Measurements from ENCODE around the gene CFI. TPM values are rescaled to one million over a fixed set of nuclear protein-coding genes. Genes with fewer than 3 reads are reported as not detected.

Gene CFI
- total and polyA plus RNA-seq, 2 of the 4 experiments (the other 2 are of a cell fraction), result 0.12 to 0.18 TPM

- H3K56ac ChIP-seq (ENCODE audit: extremely low read depth, insufficient read depth, low read length), result no peak overlapping the region
- no CpG with 5 or more reads among the region's 1 CpG for WGBS, 2 experiments (ENCODE audit: extremely low coverage in 2 of 2, insufficient read length in 1 of 2)
- no peak overlapping the region for H2BK20ac ChIP-seq (ENCODE audit: low read depth, low read length)
- no peak overlapping the region for H4K91ac ChIP-seq (ENCODE audit: insufficient read depth, low read depth, low read length)
- no peak overlapping the region for H3K9ac ChIP-seq (ENCODE audit: low read depth, low read length)
- no peak overlapping the region for H3K27ac ChIP-seq (ENCODE audit: insufficient read depth, low read length)
- intact Hi-C loops (cut with micrococcal nuclease) (no loop called here), dilution Hi-C loops (cut with HindIII; ENCODE audit: low sequenced_read_pairs, unreplicated experiment) (no loop called here), in situ Hi-C loops (cut with MboI; ENCODE audit: low sequenced_read_pairs) (no loop called here)
- H4K5ac ChIP-seq (ENCODE audit: low read depth, low read length), result no peak overlapping the region
- no peak for DNase-seq
- H3K9me1 ChIP-seq (ENCODE audit: insufficient read depth, low read length), result no peaks in the 10 kb centered on the region
- ATAC-seq (ENCODE audit: low read depth), result no peak
- no peak overlapping the region for H3K14ac ChIP-seq (replicated peaks; ENCODE audit: low read depth, low read length)
- H3K4me2 ChIP-seq (ENCODE audit: low read depth, low read length), result no peak overlapping the region
- no peak overlapping the region for H3K23ac ChIP-seq (ENCODE audit: low read depth, low read length)
- H3K36me3 ChIP-seq (ENCODE audit: control insufficient read depth, insufficient read depth, low read length), result no peaks in the 10 kb centered on the region
- ChIA-PET POLR2A (ENCODE audit: unreplicated experiment) (no interaction called here), CTCF (no interaction called here)
- H2AK9ac ChIP-seq (replicated peaks; ENCODE audit: low read depth, low read length, poor library complexity), result no peak overlapping the region
- no peak overlapping the region for H2BK120ac ChIP-seq (ENCODE audit: low read depth, low read length)
- no TSS peak for BruUV-seq (replicated peaks)
- no peak overlapping the region for H2AK5ac ChIP-seq (ENCODE audit: low read depth, low read length)
- no peak overlapping the region for H2BK5ac ChIP-seq (ENCODE audit: low read depth, low read length, poor library complexity, severe bottlenecking)
- H3K4me3 ChIP-seq (ENCODE audit: insufficient read depth, low read depth, low read length), result no peak overlapping the region
- H3K27me3 ChIP-seq (ENCODE audit: control insufficient read depth, insufficient read depth, low read length), result peaks cover 4% of the 10 kb centered on the region; the same call in 1 of the 2 replicates
- H3K4ac ChIP-seq (ENCODE audit: low read depth, low read length), result no peak overlapping the region
- no peaks in the 10 kb centered on the region for H3K9me3 ChIP-seq (ENCODE audit: control insufficient read depth, insufficient read depth, low read length)
- H2AFZ ChIP-seq (replicated peaks; ENCODE audit: low read length, poor library complexity), result no peak overlapping the region
- no peak overlapping the region for H3K18ac ChIP-seq (ENCODE audit: low read depth, low read length)
- H3K4me1 ChIP-seq (ENCODE audit: control insufficient read depth, insufficient read depth, low read length), result no peaks in the 10 kb centered on the region
- no peaks in the 10 kb centered on the region for H3K79me1 ChIP-seq (ENCODE audit: low read depth in 1 of 2, low read length in 2 of 2)
- TF ChIP-seq RAD21 (IDR thresholded peaks at IDR 0.05; ENCODE audit: low read length) (no peak), CEBPB (IDR thresholded peaks at IDR 0.05; ENCODE audit: low read depth, low read length) (no peak)
- TF ChIP-seq, protein P1, sequence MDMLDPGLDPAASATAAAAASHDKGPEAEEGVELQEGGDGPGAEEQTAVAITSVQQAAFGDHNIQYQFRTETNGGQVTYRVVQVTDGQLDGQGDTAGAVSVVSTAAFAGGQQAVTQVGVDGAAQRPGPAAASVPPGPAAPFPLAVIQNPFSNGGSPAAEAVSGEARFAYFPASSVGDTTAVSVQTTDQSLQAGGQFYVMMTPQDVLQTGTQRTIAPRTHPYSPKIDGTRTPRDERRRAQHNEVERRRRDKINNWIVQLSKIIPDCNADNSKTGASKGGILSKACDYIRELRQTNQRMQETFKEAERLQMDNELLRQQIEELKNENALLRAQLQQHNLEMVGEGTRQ (IDR thresholded peaks at IDR 0.05; ENCODE audit: low read depth, low read length), result no peak
- H4K20me1 ChIP-seq (ENCODE audit: insufficient read depth, low read length), result no peaks in the 10 kb centered on the region
- no peak overlapping the region for H2BK15ac ChIP-seq (ENCODE audit: low read depth, low read length)
- no peak overlapping the region for H4K8ac ChIP-seq (ENCODE audit: low read depth in 2 of 2, low read length in 2 of 2)
Measured at GRCh38 chr4:109748114-109748513, 53.7 kb downstream of the CFI start.
